Mesodermal cell (in vitro differentiated cells): ENCODE measurements around the gene SPOCK2.

ENCODE experiments used
- H3K27ac ChIP-seq: 2 replicates; pipeline ENCODE4 v1.7.0; 2013; ENCODE audit warnings: mild to moderate bottlenecking, low read depth, low read length, moderate library complexity; ENCODE audit not compliant: severe bottlenecking
- H3K36me3 ChIP-seq: 2 replicates; pipeline ENCODE4 v1.7.1; 2013; ENCODE audit warnings: mild to moderate bottlenecking, low read length, moderate library complexity; ENCODE audit not compliant: control insufficient read depth, insufficient read depth
- H3K4me1 ChIP-seq: one replicate; pipeline ENCODE4 v1.7.1; 2013; ENCODE audit warnings: mild to moderate bottlenecking, low read length; ENCODE audit not compliant: insufficient read depth, control insufficient read depth, poor library complexity, severe bottlenecking
- H3K4me3 ChIP-seq: 2 replicates; pipeline ENCODE4 v1.7.0; 2013; ENCODE audit warnings: low read length, control low read depth, mild to moderate bottlenecking; ENCODE audit not compliant: insufficient read depth, poor library complexity, severe bottlenecking; ENCODE audit errors: extremely low read depth
- H3K9me3 ChIP-seq: 2 replicates; pipeline ENCODE4 v1.7.1; 2013; ENCODE audit warnings: mild to moderate bottlenecking, low read length, moderate library complexity; ENCODE audit not compliant: control insufficient read depth
- WGBS, 2 experiments: methylation state at CpG; one replicate each; pipeline ENCODE4 v1.1.5; 2013; ENCODE audit warnings: missing lambda C conversion rate in 2 of 2; ENCODE audit not compliant: insufficient coverage in 2 of 2; 5-methylcytosine and 5-hydroxymethylcytosine counted together

SPOCK2 gene

DNA sequence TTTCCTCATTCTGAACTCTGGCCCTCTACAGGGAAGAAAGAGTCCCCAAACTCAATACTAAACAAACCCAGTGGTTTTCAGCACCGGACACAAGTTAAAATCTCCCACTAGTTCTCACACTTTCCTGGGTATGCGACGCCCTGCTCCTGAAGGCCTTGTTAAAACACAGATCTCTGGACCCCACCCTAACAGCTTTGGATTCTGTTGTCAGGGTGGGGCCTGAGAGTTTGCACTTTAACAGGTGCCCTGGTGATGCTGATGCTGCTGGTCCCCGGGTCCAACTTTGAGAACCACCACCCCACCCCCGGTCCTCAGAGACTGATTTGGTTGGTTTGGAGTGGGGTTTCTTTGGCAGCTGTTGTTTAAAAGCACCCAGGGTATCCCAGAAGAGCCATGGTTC, 62.5 kb downstream of the SPOCK2 start:
- Histone ChIP-seq H3K4me1 (peaks cover 8% of the 10 kb centered on the region), H3K4me3 (no peak overlapping the region), H3K27ac (no peak overlapping the region), H3K9me3 (peaks cover 5% of the 10 kb centered on the region), H3K36me3 (no peaks in the 10 kb centered on the region)
- 43% methylated on average over 2 of the region's 5 CpGs; no CpG with 5 or more reads in 1 of the 2 experiments for WGBS, 2 experiments

DNA sequence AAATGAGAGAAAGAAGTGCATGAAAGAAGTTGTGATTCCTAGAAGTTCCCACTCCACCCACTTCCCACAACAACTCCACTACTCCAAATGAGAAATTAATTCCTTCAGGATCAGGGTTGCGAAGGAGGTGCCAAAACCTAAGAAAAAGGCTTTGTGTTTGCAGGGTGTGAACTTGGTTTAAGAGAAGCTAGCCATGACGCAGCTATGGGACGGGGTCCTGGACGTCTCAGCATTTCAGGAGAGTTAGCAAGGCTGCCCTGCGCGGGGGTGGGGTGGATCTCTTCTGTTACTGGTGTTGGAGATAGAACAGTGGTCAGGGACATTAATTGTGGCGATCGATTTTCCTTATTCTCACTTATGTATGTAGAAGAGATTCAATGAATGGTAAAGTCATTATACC, 63.0 kb downstream of the SPOCK2 start:
- no peak overlapping the region for H3K4me3 ChIP-seq
- H3K4me1 ChIP-seq, result peaks cover 8% of the 10 kb centered on the region
- peaks cover 5% of the 10 kb centered on the region for H3K9me3 ChIP-seq
- WGBS, 2 experiments, result 100% methylated on average over 1 to 3 of the region's 8 CpGs
- no peaks in the 10 kb centered on the region for H3K36me3 ChIP-seq
- no peak overlapping the region for H3K27ac ChIP-seq

DNA sequence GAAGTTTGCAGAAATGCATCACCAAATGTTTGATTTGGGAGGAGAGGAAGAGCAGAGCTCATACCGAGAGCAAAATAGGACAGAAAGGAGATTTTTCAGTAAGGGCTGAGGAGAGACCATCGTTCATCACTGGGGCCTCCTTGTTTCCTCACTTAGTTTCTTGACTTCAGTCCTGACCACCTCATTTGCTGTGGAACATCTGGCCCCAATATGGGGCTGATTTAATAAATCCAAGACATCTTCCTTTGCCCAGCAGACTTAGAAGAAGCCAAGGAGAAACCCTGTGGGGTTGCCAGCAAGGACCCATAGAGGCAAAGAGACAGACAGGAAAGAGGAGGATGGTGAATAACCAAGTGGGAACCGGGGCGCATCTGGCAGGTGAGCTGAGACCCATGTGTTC, 63.8 kb downstream of the SPOCK2 start:
- 97 to 98% methylated on average over 4 of the region's 4 CpGs for WGBS, 2 experiments
- no peaks in the 10 kb centered on the region for H3K36me3 ChIP-seq
- H3K4me3 ChIP-seq, result no peak overlapping the region
- H3K27ac ChIP-seq, result no peak overlapping the region
- H3K9me3 ChIP-seq, result peaks cover 5% of the 10 kb centered on the region
- H3K4me1 ChIP-seq, result peaks cover 8% of the 10 kb centered on the region

DNA sequence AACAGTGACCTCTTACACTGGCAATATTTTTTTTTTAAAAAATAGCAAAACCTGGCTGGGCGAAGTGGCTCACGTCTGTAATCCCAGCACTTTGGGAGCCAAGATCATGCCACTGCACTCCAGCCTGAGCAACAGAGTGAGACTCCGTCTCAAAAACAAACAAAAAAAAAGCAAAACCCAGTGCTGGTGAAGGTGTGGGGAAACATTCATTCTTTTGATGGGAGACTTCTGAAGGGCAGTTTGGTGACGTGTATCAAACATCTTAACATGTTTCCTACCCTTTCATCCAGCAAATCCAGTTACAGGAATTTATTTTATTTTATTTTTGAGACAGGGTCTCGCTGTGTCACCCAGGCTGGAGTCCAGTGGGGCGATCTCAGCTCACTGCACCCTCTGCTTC, 66.1 kb downstream of the SPOCK2 start:
- Histone ChIP-seq H3K9me3 (peaks cover 5% of the 10 kb centered on the region), H3K36me3 (no peaks in the 10 kb centered on the region), H3K27ac (no peak overlapping the region), H3K4me3 (no peak overlapping the region), H3K4me1 (peaks cover 8% of the 10 kb centered on the region)
- WGBS, 2 experiments, result 94 to 97% methylated on average over 4 to 5 of the region's 6 CpGs

DNA sequence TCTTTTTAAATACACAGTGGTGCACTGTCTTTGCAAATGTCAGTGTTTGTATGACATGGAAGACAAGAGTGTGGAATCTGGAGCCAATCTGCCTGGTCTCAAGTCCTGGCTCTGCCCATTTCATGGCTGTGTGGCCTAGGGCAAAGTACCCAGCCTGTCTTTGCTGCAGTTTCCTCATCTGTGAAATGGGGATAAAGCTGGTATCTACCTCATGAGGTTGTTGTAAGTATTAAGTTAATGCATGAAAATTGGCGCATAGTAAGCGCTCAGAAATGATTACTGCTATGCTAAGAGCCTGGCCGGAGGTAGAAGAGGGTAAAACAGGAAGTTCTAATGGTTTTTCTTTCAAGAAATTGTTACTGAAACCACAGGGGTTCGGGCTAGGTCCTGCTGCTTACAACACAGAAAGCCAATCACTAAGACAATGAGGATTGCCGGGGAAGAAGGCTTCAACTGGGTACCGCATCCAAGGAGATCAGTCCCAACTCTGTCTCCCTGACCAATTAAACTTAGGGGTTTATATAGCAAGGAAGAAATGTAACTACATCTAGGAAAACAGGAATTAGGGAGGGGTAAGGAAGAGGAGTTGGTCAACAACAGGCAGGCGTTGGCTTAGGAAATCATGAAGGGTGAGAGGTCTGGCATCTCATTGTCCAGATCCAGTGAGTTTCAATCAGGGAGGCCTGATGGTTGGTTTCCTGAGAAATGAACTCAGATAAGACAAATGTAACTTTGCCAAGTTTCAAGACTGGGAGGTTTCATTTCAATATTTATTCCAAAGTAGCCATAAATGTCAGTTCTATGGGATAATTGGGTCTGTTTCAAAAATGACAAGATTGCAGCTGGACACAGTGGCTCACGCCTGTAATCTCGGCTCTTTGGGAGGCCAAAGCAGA, 67.2 kb downstream of the SPOCK2 start:
- Histone ChIP-seq H3K9me3 (no peaks in the 10 kb centered on the region), H3K27ac (no peak overlapping the region), H3K4me1 (peaks cover 10% of the 10 kb centered on the region), H3K4me3 (no peak overlapping the region), H3K36me3 (no peaks in the 10 kb centered on the region)
- 83 to 93% methylated on average over 8 of the region's 9 CpGs for WGBS, 2 experiments

DNA sequence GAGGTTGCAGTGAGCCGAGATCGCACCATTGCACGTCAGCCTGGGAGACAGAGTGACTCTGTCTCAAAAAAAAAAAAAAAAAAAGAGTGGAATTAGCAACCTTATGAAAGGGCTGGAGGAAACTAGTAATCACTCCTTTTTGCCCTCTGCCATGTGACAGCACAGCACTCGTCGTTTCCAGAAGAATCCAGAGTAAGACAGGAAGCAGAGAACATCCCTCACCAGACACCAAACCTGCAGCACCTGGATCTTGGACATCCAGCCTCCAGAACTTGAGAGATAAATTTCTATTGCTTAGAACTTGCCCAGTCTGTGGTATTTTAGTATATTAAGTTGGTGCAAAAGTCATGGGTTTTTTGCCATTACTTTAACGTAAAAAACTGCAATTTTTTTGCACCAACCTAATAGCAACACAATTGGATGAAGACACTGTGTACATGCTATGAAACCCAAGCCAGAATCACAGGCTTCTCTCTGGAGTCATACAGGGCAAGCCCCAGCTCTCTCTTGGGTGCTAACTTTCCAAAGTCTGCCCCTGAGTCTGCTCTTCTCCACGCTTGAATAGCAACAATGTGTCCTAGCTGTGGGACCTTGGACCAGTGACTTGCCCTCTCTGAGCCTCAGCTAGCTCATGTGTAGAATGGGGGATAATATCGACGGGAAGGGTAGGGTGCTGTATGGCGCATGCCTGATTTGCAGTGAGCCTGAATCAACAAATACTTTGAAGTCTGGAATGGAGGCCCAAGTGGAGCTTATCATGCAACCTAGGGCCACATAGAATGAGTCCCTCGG, 69.1 kb downstream of the SPOCK2 start:
- Histone ChIP-seq H3K4me1 (peaks cover 10% of the 10 kb centered on the region), H3K36me3 (no peaks in the 10 kb centered on the region), H3K27ac (no peak overlapping the region), H3K4me3 (no peak overlapping the region), H3K9me3 (no peaks in the 10 kb centered on the region)
- 91 to 95% methylated on average over 5 to 10 of the region's 11 CpGs for WGBS, 2 experiments

DNA sequence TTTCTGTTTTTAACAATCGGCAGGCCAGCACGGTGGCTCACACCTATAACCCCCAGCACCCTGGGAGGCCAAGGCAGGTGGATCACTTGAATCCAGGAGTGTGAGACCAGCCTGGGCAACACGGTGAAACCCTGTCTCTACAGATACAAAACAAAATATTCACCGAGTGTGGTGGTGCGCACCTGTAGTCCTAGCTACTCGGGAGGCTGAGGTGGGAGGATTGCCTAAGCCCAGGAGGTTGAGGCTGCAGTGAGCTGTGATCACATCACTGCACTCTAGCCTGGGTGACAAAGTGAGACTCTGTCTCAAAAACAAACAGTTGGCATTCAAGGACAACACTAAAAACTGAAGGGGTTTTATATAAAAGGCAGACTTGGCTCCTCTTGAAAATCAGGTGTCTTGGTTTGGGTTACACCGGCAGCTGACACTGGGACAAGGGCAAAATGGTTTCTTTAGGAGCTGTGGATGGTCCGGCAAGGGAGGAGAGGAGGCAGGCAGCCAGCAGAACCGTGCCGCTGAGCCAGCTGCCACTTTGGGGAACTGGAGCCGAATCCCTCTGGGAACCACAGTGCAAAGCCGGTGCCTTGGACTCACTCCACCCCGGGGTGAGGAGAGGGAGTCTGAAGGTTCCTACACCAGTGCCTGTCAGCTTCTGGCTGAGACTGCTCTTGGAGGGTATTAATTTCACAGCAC, 71.6 kb downstream of the SPOCK2 start:
- Histone ChIP-seq H3K4me1 (peaks cover 10% of the 10 kb centered on the region), H3K27ac (no peak overlapping the region), H3K36me3 (peaks cover 4% of the 10 kb centered on the region), H3K4me3 (no peak overlapping the region), H3K9me3 (no peaks in the 10 kb centered on the region)
- 87 to 95% methylated on average over 9 to 11 of the region's 13 CpGs for WGBS, 2 experiments

DNA sequence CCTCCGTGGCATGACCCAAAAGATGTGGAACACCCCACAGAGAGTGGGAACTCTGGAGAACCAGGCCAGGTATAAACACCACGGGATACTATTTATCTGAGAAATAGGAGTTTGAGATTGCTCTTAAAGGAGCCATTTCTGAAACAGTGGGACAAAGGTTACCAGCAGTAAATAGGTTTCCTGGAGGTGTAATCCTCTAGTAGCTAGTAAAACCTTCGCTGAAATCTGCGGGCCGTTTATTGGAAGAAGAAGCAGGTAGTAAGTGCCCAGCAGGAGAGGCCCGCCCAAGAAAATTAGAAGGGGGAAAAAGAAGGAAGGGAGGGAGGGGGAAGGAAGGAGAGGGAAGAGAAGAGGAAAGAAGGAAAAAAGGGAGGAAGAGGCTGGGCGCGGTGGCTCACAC, 72.5 kb downstream of the SPOCK2 start:
- 76 to 80% methylated on average over 8 of the region's 8 CpGs for WGBS, 2 experiments
- Histone ChIP-seq H3K36me3 (peaks cover 13% of the 10 kb centered on the region), H3K4me3 (no peak overlapping the region), H3K27ac (no peak overlapping the region), H3K9me3 (no peaks in the 10 kb centered on the region), H3K4me1 (peaks cover 10% of the 10 kb centered on the region)

DNA sequence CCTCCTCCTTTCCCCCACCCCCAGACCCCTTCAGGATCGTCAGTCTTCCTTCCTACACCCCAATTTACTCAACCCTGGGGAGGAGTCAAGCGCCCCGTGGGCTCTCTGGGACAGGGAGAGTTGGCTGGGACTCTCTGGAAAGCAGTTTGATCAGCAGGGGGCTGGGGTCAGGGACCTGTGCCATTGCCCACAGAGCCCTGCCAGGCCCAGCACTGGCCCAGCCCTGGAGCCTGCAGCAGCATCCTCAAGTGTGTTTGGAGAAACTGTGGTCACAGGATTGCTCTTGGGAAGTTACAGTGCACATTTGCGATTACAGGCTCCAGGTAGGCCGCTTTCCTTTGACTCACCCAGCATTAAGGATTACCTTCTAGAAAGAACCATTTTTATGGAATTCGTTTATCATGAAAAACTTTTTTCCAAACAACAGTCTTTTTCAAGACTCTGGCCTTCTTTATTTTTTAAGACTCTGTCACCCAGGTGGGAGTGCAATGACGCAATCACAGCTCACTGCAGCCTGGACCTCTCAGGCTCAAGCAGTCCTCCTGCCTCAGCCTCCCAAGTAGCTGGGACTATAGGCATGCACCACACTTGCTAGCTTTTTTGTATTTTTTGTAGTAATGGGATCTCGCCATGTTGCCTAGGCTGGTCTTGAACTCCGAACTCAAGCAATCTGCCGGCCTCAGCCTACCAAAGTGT, 73.4 kb downstream of the SPOCK2 start:
- 90 to 94% methylated on average over 6 to 8 of the region's 10 CpGs for WGBS, 2 experiments
- H3K4me1 ChIP-seq, result peaks cover 17% of the 10 kb centered on the region
- H3K36me3 ChIP-seq, result peaks cover 22% of the 10 kb centered on the region
- H3K27ac ChIP-seq, result no peak overlapping the region
- no peak overlapping the region for H3K4me3 ChIP-seq
- no peaks in the 10 kb centered on the region for H3K9me3 ChIP-seq

DNA sequence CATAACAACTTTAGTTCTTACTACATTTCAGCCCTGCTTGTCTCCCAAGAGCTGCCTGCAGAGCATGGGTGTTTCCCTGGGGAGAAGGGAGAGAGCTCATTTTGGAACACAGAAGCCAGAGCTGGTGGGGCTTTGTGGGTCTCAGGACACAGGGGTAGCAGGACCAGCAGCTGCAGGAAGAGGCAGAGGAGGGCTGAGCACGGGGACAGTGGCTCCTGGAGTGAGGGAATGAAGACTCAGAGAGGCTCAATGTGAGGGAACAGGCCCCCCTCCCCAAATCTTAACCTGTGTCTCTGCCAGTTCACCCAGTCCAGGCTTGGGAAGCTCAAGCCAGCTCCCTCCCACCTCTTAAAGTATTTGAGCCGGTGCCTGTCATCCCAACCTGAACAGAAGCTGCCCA, 74.2 kb downstream of the SPOCK2 start:
- 60% methylated on average over 1 of the region's 2 CpGs; no CpG with 5 or more reads in 1 of the 2 experiments for whole genome bisulfite sequencing, 2 experiments
- Histone ChIP-seq H3K9me3 (no peaks in the 10 kb centered on the region), H3K27ac (no peak overlapping the region), H3K4me3 (no peak overlapping the region), H3K4me1 (peaks cover 25% of the 10 kb centered on the region), H3K36me3 (peaks cover 23% of the 10 kb centered on the region)
